Mesenchymal stem cell (in vitro differentiated cells and primary cell): ENCODE data around the gene NDST3.

Experiments
- DNase-seq: peaks from one replicate; pipeline ENCODE4 v3.0.0-alpha.2; 2013
- H2AFZ ChIP-seq: one replicate; pipeline ENCODE4 v1.6.1; 2013; ENCODE audit warnings: low read depth, mild to moderate bottlenecking, control low read depth, inconsistent platforms, low read length, moderate library complexity
- H2AK5ac ChIP-seq: 2 replicates; pipeline ENCODE4 v1.6.1; 2013; ENCODE audit warnings: low read length, moderate library complexity, mild to moderate bottlenecking, inconsistent platforms; ENCODE audit not compliant: severe bottlenecking
- H2BK120ac ChIP-seq: one replicate; pipeline ENCODE4 v1.6.1; 2013; ENCODE audit warnings: low read depth, mild to moderate bottlenecking, inconsistent platforms, low read length, moderate library complexity
- H2BK12ac ChIP-seq, 2 experiments: one replicate each; pipeline ENCODE4 v1.6.1; 2013; ENCODE audit warnings: inconsistent platforms in 2 of 2, low read length in 2 of 2, mild to moderate bottlenecking in 2 of 2, moderate library complexity in 2 of 2, control low read depth in 1 of 2
- H2BK15ac ChIP-seq: one replicate; pipeline ENCODE4 v1.6.1; 2013; ENCODE audit warnings: mild to moderate bottlenecking, low read depth, inconsistent platforms; ENCODE audit not compliant: poor library complexity, severe bottlenecking
- H2BK5ac ChIP-seq: 2 replicates; pipeline ENCODE4 v1.6.1; 2013; ENCODE audit warnings: low read depth, mild to moderate bottlenecking, low read length, control low read depth, inconsistent platforms; ENCODE audit not compliant: poor library complexity, severe bottlenecking
- H3K14ac ChIP-seq, 2 experiments: one replicate each; pipeline ENCODE4 v1.6.1; 2013; ENCODE audit warnings: inconsistent platforms in 2 of 2, low read length in 2 of 2, control low read depth in 1 of 2, mild to moderate bottlenecking in 1 of 2, moderate library complexity in 1 of 2
- H3K18ac ChIP-seq, 2 experiments: one replicate each; pipeline ENCODE4 v1.6.1; 2013; ENCODE audit warnings: inconsistent platforms in 2 of 2, low read length in 2 of 2, control low read depth in 1 of 2, low read depth in 1 of 2, mild to moderate bottlenecking in 1 of 2
- H3K23ac ChIP-seq, 2 experiments: one replicate each; pipeline ENCODE4 v1.6.1; 2013; ENCODE audit warnings: inconsistent platforms in 2 of 2, low read length in 2 of 2, mild to moderate bottlenecking in 2 of 2, moderate library complexity in 2 of 2, control low read depth in 1 of 2
- H3K27ac ChIP-seq: 2 replicates; pipeline ENCODE4 v1.5.1; 2013; ENCODE audit warnings: mild to moderate bottlenecking, moderate library complexity, low read length, control low read depth, inconsistent platforms; ENCODE audit not compliant: poor library complexity, severe bottlenecking
- H3K27me3 ChIP-seq, 2 experiments: 2 replicates each; pipeline versions ENCODE4 v1.6.1 to v1.7.0; 2013; ENCODE audit warnings: low read length in 2 of 2, mild to moderate bottlenecking in 2 of 2, moderate library complexity in 2 of 2, control low read depth in 1 of 2, inconsistent platforms in 1 of 2; ENCODE audit not compliant: control insufficient read depth in 1 of 2, insufficient read depth in 1 of 2
- H3K36me3 ChIP-seq, 2 experiments: 2 replicates each; pipeline versions ENCODE4 v1.6.1 to v1.7.0; 2013; ENCODE audit warnings: low read length in 2 of 2, control low read depth in 1 of 2, inconsistent platforms in 1 of 2, low read depth in 1 of 2, mild to moderate bottlenecking in 1 of 2; ENCODE audit not compliant: insufficient read depth in 2 of 2, control insufficient read depth in 1 of 2
- H3K4ac ChIP-seq, 2 experiments: one replicate each; pipeline ENCODE4 v1.6.1; 2013; ENCODE audit warnings: inconsistent platforms in 2 of 2, low read length in 2 of 2, mild to moderate bottlenecking in 2 of 2, moderate library complexity in 2 of 2, control low read depth in 1 of 2, low read depth in 1 of 2
- H3K4me1 ChIP-seq: 2 replicates; pipeline ENCODE4 v1.6.1; 2013; ENCODE audit warnings: low read depth, low read length, control low read depth; ENCODE audit not compliant: control insufficient read depth, insufficient read depth
- H3K4me2 ChIP-seq: 2 replicates; pipeline ENCODE4 v1.6.1; 2013; ENCODE audit warnings: low read length, mild to moderate bottlenecking, inconsistent platforms; ENCODE audit not compliant: poor library complexity, severe bottlenecking
- H3K4me3 ChIP-seq, 2 experiments: 2 replicates each; pipeline versions ENCODE4 v1.5.1 to v1.7.0; 2013; ENCODE audit warnings: low read length in 2 of 2, mild to moderate bottlenecking in 2 of 2, control low read depth in 1 of 2, low read depth in 1 of 2; ENCODE audit not compliant: insufficient read depth in 1 of 2
- H3K79me1 ChIP-seq: replicated peaks from 2 replicates; pipeline ENCODE4 v1.6.1; 2013; ENCODE audit warnings: mild to moderate bottlenecking, control low read depth, low read length, inconsistent platforms; ENCODE audit not compliant: poor library complexity, severe bottlenecking
- H3K9ac ChIP-seq: 2 replicates; pipeline ENCODE4 v1.7.0; 2013; ENCODE audit warnings: mild to moderate bottlenecking, low read length, moderate library complexity
- H3K9me3 ChIP-seq: 2 replicates; pipeline ENCODE4 v1.7.0; 2013; ENCODE audit warnings: mild to moderate bottlenecking, low read length; ENCODE audit not compliant: control insufficient read depth
- H4K8ac ChIP-seq: one replicate; pipeline ENCODE4 v1.6.1; 2013; ENCODE audit warnings: inconsistent platforms, mild to moderate bottlenecking, low read length, moderate library complexity
- H4K91ac ChIP-seq: one replicate; pipeline ENCODE4 v1.6.1; 2013; ENCODE audit warnings: mild to moderate bottlenecking, low read length, inconsistent platforms
- WGBS: methylation state at CpG from one replicate; pipeline ENCODE4 v1.1.7; 2013; ENCODE audit warnings: mixed read lengths; 5-methylcytosine and 5-hydroxymethylcytosine counted together

NDST3 gene

GRCh38 chr4:118046323-118046722 lies 12.0 kb downstream of the NDST3 start:
- H2BK120ac ChIP-seq: no peak overlapping the region
- no peak overlapping the region for H3K4ac ChIP-seq
- H2BK5ac ChIP-seq: no peak overlapping the region
- H3K18ac ChIP-seq: no peak overlapping the region
- no peak overlapping the region for H2AFZ ChIP-seq
- H2AK5ac ChIP-seq: no peak overlapping the region
- peaks cover 14% of the 10 kb centered on the region for H3K9me3 ChIP-seq
- no peaks in the 10 kb centered on the region for H3K4me1 ChIP-seq
- H2BK12ac ChIP-seq: no peak overlapping the region
- H3K27me3 ChIP-seq: no peaks in the 10 kb centered on the region
- H3K4me3 ChIP-seq: no peak overlapping the region
- DNase-seq: no peak
- H4K91ac ChIP-seq: no peak overlapping the region
- no peak overlapping the region for H4K8ac ChIP-seq
- 61% methylated on average over 2 of the region's 2 CpGs for WGBS
- no peak overlapping the region for H3K4me2 ChIP-seq
- H3K9ac ChIP-seq: no peak overlapping the region
- no peaks in the 10 kb centered on the region for H3K36me3 ChIP-seq
- H3K14ac ChIP-seq: no peak overlapping the region
- no peak overlapping the region for H2BK15ac ChIP-seq
- H3K27ac ChIP-seq: no peak overlapping the region
- no peaks in the 10 kb centered on the region for H3K79me1 ChIP-seq
- no peak overlapping the region for H3K23ac ChIP-seq

DNA sequence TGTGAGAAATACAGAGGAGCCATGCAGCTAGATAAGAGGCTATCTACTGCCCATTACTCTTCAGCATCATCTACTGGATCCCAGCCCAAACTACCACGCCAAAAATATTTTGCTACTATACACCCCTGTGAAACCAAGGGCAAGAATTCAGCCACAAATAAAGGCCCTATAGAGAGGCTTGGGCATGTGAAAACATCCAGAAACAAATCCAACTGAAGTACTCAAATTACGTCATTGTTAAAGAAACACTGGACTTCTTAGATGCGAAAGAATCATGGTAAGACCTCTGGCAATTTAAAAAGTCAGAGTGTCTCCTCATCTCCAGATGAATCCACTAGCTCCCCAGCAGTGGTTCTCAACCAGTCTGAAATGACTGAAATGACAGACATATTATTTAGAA lies 12.8 kb downstream of the NDST3 start:
- Histone ChIP-seq H3K4me2 (no peak overlapping the region), H3K18ac (no peak overlapping the region), H3K27me3 (no peaks in the 10 kb centered on the region), H2BK15ac (no peak overlapping the region), H2BK5ac (no peak overlapping the region), H4K8ac (no peak overlapping the region), H3K9me3 (peaks cover 14% of the 10 kb centered on the region), H2BK12ac (no peak overlapping the region), H2AK5ac (no peak overlapping the region), H3K14ac (no peak overlapping the region), H4K91ac (no peak overlapping the region), H3K4ac (no peak overlapping the region), H3K79me1 (no peaks in the 10 kb centered on the region), H3K9ac (no peak overlapping the region), H3K4me1 (no peaks in the 10 kb centered on the region), H3K27ac (no peak overlapping the region), H3K4me3 (no peak overlapping the region), H3K36me3 (no peaks in the 10 kb centered on the region), H2BK120ac (no peak overlapping the region), H3K23ac (no peak overlapping the region), H2AFZ (no peak overlapping the region)
- 99% methylated on average over 3 of the region's 3 CpGs for WGBS
- no peak for DNase-seq

- H4K8ac ChIP-seq: no peak overlapping the region
- no peaks in the 10 kb centered on the region for H3K9me3 ChIP-seq
- H2BK12ac ChIP-seq: no peak overlapping the region
- no peak overlapping the region for H3K14ac ChIP-seq
- H2AK5ac ChIP-seq: no peak overlapping the region
- H3K9ac ChIP-seq: no peak overlapping the region
- no peaks in the 10 kb centered on the region for H3K36me3 ChIP-seq
- no peak overlapping the region for H3K4me2 ChIP-seq
- H3K4ac ChIP-seq: no peak overlapping the region
- H4K91ac ChIP-seq: no peak overlapping the region
- no peak overlapping the region for H2AFZ ChIP-seq
- no peak overlapping the region for H3K18ac ChIP-seq
- no peaks in the 10 kb centered on the region for H3K79me1 ChIP-seq
- H3K27ac ChIP-seq: no peak overlapping the region
- H2BK120ac ChIP-seq: no peak overlapping the region
- H2BK15ac ChIP-seq: no peak overlapping the region
- H3K4me1 ChIP-seq: no peaks in the 10 kb centered on the region
- WGBS: 90% methylated on average over 2 of the region's 2 CpGs
- no peak for DNase-seq
- no peaks in the 10 kb centered on the region for H3K27me3 ChIP-seq
- H3K4me3 ChIP-seq: no peak overlapping the region
- H3K23ac ChIP-seq: no peak overlapping the region
- no peak overlapping the region for H2BK5ac ChIP-seq
Measured at GRCh38 chr4:118058955-118059354, 24.7 kb downstream of the NDST3 start.

- Histone ChIP-seq H3K4me1 (no peaks in the 10 kb centered on the region), H3K4ac (no peak overlapping the region), H4K91ac (no peak overlapping the region), H3K9me3 (no peaks in the 10 kb centered on the region), H2BK12ac (no peak overlapping the region), H3K4me2 (no peak overlapping the region), H3K4me3 (no peak overlapping the region), H3K79me1 (no peaks in the 10 kb centered on the region), H2BK120ac (no peak overlapping the region), H3K9ac (no peak overlapping the region), H3K27ac (no peak overlapping the region), H2BK5ac (no peak overlapping the region), H3K14ac (no peak overlapping the region), H2AK5ac (no peak overlapping the region), H3K27me3 (no peaks in the 10 kb centered on the region), H3K18ac (no peak overlapping the region), H2AFZ (no peak overlapping the region), H4K8ac (no peak overlapping the region), H2BK15ac (no peak overlapping the region), H3K23ac (no peak overlapping the region), H3K36me3 (no peaks in the 10 kb centered on the region)
- no peak for DNase-seq
- 100% methylated on average over 1 of the region's 2 CpGs for WGBS
Measured at GRCh38 chr4:118059397-118059796, 25.1 kb downstream of the NDST3 start.
